IPS-18a (cell line): ENCODE data around the gene SCCPDH.

Experiments used
- H3K27ac ChIP-seq: one replicate; pipeline ENCODE4 v1.5.1; 2013; ENCODE audit warnings: low read length
- H3K27me3 ChIP-seq: one replicate; pipeline ENCODE4 v1.6.1; 2013; ENCODE audit warnings: mild to moderate bottlenecking, low read length; ENCODE audit not compliant: control insufficient read depth, insufficient read depth
- H3K36me3 ChIP-seq: one replicate; pipeline ENCODE4 v1.6.1; 2013; ENCODE audit warnings: low read depth, low read length; ENCODE audit not compliant: control insufficient read depth
- H3K4me1 ChIP-seq: one replicate; pipeline ENCODE4 v1.6.1; 2013; ENCODE audit warnings: low read depth, low read length; ENCODE audit not compliant: control insufficient read depth
- H3K4me3 ChIP-seq: one replicate; pipeline ENCODE4 v1.5.1; 2013; ENCODE audit warnings: low read length
- H3K9ac ChIP-seq: one replicate; pipeline ENCODE4 v1.6.1; 2013; ENCODE audit warnings: mild to moderate bottlenecking, low read length, moderate library complexity
- H3K9me3 ChIP-seq: one replicate; pipeline ENCODE4 v1.6.1; 2013; ENCODE audit warnings: low read depth, low read length; ENCODE audit not compliant: control insufficient read depth

The SCCPDH gene

DNA sequence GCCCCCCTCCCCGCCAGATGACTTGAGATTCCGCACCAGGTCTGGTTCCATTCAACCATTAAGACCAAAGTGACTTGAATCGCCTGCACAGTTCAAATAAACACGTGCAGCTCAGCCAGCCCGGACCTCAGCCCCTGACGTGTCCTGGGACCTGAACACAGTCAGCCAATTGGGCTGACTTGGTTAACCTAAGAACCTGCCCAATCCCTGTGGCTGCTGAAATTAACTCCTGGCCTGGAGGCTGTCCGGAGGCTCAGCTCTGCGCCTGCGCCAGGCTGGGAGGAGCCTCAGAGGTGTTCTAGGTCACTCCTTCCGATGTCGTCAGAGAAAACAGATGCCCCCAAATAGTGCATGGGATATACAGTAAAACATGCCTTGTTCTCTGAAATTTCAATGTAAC lies 73.4 kb downstream of the SCCPDH start:
- Histone ChIP-seq H3K36me3 (no peaks in the 10 kb centered on the region), H3K27ac (no peak overlapping the region), H3K9ac (no peak overlapping the region), H3K4me3 (no peak overlapping the region), H3K9me3 (no peaks in the 10 kb centered on the region), H3K4me1 (peaks cover 18% of the 10 kb centered on the region), H3K27me3 (no peaks in the 10 kb centered on the region)

DNA sequence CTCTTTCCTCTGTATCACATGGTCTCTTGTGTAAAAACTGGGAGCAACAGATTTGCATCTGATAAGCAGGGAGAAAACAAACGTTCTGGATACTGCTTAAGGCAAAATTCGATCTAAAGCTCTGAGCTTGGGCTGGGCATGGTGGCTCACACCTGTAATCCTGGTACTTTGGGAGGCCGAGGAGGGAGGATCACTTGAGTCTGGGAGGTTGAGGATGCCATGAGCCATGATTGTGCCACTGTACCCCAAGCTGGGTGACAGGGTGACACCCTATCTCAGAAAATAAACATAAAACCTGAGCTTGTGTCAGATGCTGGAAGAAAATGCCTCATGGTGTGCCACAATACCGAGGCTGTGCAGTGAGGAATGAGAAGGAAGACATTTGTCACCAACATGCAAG lies 73.9 kb downstream of the SCCPDH start:
- H3K27ac ChIP-seq, result no peak overlapping the region
- H3K9ac ChIP-seq, result no peak overlapping the region

DNA sequence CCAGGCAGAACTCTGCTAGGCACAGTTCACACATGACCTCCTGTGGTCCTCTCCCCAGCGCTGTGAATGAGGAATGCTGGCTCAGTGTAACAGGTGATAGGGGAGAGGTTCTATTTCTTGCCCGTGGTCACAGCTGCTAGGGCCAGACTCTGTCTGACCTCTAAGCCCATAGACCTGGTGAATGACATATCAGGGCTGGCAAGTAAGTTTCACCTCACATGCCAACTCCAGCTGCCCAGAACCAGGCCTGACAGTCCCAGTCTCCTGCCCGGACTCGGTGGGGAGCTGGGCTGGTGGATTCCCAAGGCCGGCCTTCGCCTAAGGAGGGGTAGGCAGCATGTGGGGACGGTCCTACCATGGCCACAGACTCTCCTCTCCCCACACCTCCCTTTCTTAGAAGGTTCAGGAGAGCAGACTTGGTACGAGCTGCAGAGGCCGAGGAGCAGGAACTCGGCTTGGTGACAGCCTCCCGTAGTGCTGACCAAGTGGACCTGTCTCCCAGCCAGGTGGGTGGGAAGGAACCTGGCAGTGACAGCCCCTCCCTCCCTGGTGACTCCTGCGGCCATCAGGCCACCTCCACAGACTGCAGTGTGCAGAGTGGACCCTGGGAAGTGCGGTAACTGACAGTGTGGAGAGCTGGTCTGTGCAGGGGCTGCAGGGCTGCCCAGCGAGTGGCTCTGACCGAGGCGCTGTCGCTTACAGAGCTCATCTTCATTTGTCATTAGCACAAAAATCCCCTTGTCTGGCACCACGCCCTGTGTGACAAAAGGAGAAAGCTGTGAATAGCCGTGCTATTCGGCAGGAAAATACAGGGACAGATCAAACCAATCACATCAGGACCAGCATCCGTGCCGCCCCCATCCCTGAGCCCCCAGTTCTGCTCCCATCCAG lies 74.6 kb downstream of the SCCPDH start:
- no peak overlapping the region for H3K27ac ChIP-seq
- no peak overlapping the region for H3K4me3 ChIP-seq
- H3K9ac ChIP-seq, result no peak overlapping the region
- peaks cover 10% of the 10 kb centered on the region for H3K4me1 ChIP-seq
- H3K9me3 ChIP-seq, result no peaks in the 10 kb centered on the region
- H3K36me3 ChIP-seq, result no peaks in the 10 kb centered on the region
- H3K27me3 ChIP-seq, result no peaks in the 10 kb centered on the region

More for the DNA sequence above, 73.9 kb downstream of the SCCPDH start:
- H3K36me3 ChIP-seq, result no peaks in the 10 kb centered on the region
- H3K4me1 ChIP-seq, result peaks cover 15% of the 10 kb centered on the region
- no peaks in the 10 kb centered on the region for H3K9me3 ChIP-seq
- H3K27me3 ChIP-seq, result no peaks in the 10 kb centered on the region
- H3K4me3 ChIP-seq, result no peak overlapping the region

DNA sequence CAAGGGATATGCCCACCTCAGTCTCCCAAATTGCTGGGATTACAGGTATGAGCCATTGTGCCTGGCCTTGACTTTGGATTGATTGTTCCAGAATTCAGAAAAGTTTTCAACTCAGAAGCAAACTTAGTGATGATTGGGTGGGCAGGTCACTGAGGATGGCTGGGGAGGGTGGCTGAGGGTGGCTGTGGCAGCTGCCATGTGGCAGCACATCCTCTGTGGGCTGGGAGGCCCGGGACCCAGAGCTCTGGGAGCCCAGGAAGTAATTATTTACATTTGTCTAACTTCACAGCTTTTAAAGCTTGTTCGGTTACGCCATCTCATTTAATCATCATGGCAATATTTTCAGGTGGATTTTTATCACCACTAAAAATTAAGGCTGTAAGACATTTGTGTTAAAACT lies 76.1 kb downstream of the SCCPDH start:
- no peaks in the 10 kb centered on the region for H3K36me3 ChIP-seq
- no peak overlapping the region for H3K9ac ChIP-seq
- no peak overlapping the region for H3K4me3 ChIP-seq
- no peak overlapping the region for H3K27ac ChIP-seq
- H3K4me1 ChIP-seq, result no peaks in the 10 kb centered on the region
- no peaks in the 10 kb centered on the region for H3K27me3 ChIP-seq
- H3K9me3 ChIP-seq, result no peaks in the 10 kb centered on the region

DNA sequence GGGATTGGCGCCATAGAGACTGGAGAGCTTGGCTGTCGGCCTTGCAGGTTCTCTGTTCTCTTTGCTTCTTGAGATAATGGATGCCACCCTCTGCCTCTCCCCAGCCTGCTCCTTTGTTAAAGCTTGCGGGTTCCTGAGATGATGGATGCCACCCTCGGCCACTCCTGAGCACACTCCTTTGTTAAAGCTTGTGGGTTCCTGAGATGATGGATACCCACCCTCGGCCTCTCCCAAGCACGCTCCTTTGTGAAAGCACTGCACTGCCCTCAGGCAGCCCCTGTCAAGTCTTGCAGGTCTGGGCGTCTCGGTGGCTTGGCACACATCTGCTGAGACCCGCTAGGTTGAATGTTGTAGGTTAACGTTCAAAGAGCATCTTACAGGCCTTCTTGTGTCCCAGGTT lies 76.5 kb downstream of the SCCPDH start:
- no peaks in the 10 kb centered on the region for H3K9me3 ChIP-seq
- H3K27me3 ChIP-seq, result no peaks in the 10 kb centered on the region
- H3K4me1 ChIP-seq, result no peaks in the 10 kb centered on the region
- no peak overlapping the region for H3K27ac ChIP-seq
- H3K4me3 ChIP-seq, result no peak overlapping the region
- no peaks in the 10 kb centered on the region for H3K36me3 ChIP-seq
- no peak overlapping the region for H3K9ac ChIP-seq

DNA sequence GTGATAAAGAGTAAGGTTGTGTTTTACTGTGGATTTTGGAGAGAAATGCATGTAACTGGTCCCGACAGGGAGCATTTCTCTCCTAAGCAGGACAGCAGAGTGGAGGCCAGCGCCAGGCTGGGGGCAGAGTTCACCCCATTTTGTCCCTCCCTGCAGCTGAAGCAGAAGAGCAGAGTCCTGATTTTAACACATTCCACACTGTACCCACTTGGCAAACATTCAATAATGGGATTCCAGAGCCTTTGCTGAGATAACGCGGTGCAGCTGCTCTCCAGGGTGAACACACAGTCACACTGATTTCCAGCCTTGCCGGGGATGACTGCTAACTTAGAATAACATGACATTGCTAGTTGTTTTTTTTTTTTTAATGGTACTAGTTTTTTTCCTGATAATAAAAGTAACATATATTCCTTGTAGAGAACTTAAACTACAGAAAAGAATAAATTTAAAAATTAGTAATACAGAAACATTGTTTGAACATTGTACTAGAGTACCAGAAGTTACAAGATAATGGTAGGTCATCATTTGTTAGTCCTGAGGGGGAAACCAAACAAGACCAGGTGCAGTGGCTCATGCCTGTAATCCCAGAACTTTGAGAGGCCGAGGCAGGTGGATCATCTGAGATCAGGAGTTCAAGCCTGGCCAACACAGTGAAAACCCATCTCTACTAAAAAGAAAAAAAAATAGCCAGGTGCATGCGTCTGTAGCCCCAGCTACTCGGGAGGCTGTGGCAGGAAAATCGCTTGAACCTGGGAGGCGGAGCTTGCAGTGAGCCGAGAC lies 77.2 kb downstream of the SCCPDH start:
- no peaks in the 10 kb centered on the region for H3K27me3 ChIP-seq
- H3K27ac ChIP-seq, result no peak overlapping the region
- H3K4me1 ChIP-seq, result no peaks in the 10 kb centered on the region
- no peaks in the 10 kb centered on the region for H3K36me3 ChIP-seq
- H3K4me3 ChIP-seq, result no peak overlapping the region
- H3K9me3 ChIP-seq, result no peaks in the 10 kb centered on the region
- H3K9ac ChIP-seq, result no peak overlapping the region

DNA sequence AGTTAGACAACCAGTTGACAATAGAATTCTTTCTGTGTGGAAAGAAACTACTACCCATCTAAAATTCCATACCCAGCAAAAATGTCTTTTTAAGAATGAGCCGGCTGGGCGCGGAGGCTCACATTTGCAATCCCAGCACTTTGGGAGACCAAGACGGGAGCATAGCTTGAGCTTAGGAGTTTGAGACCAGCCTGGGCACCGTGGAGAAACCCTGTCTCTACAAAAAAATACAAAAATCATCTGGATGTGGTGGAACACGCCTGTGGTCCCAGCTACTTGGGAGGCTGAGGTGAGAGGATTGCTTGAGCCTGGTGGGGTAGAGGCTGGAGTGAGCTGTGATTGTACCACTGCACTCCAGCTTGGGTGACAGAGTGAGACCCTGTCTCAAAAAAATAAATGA lies 79.2 kb downstream of the SCCPDH start:
- Histone ChIP-seq H3K27me3 (no peaks in the 10 kb centered on the region), H3K4me3 (no peak overlapping the region), H3K9ac (no peak overlapping the region), H3K27ac (no peak overlapping the region), H3K36me3 (no peaks in the 10 kb centered on the region), H3K9me3 (no peaks in the 10 kb centered on the region), H3K4me1 (no peaks in the 10 kb centered on the region)

DNA sequence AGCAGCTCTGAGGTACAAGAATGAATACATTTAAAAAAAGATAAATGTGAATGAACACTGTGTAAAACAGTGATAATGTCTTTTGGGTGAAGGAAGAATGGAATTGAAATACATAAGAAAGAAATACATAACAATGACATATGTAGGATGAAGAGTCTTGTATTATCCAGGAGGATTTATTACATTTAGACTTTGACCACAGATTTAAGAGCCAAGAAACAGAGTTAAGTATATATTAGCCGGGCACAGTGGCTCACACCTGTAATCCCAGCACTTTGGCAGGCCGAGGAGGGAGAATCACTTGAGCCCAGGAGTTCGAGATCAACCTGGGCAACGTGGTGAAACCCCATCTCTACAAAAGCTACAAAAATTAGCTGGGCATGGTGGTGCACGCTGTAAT lies 79.7 kb downstream of the SCCPDH start:
- Histone ChIP-seq H3K27me3 (no peaks in the 10 kb centered on the region), H3K36me3 (no peaks in the 10 kb centered on the region), H3K9ac (no peak overlapping the region), H3K9me3 (no peaks in the 10 kb centered on the region), H3K27ac (no peak overlapping the region), H3K4me3 (no peak overlapping the region), H3K4me1 (no peaks in the 10 kb centered on the region)

DNA sequence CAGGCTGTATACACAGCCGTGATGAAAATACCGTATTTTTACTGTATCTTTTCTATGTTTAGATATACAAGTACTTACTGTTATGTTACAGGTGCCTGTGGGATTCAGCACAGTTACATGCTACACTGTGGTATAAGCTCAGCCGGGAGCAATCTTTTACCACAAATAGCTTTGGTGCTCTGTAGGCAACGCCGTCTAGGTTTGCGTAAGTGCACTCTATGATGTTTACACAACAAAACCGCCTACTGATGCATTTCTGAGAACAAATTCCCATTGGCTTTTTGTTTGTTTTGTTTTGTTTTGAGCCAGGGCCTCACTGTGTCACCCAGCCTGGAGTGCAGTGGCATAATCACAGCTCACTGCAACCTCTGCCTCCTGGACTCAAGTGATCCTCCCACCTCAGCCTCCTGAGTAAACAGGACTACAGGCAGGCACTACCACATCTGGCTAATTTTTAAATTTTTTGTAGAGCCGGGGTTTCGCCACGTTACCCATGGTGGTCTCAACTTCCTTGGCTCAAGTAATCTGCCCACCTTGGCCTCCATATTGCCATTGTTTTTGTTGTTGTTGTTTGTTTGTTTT lies 81.0 kb downstream of the SCCPDH start:
- Histone ChIP-seq H3K9ac (no peak overlapping the region), H3K27me3 (no peaks in the 10 kb centered on the region), H3K36me3 (no peaks in the 10 kb centered on the region)

DNA sequence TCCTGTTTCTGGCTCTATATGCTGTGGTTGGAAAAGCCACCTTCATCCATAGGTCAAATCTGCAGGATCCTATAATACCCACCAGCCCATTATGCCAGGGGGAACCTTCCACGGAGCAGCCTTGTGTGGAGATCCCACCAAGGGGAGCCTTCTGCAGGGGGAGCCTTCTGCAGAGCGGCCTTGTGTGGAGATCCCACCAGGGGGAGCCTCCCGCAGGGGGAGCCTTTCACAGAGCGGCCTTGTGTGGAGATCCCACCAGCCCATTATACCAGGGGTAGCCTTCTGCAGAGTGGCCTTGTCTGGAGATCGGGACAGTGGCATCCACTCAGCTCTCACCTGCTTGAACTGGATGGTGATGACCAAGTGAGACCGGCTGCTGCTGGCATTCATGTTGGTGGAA lies 85.3 kb downstream of the SCCPDH start:
- H3K9me3 ChIP-seq, result no peaks in the 10 kb centered on the region
- H3K4me1 ChIP-seq, result peaks cover 9% of the 10 kb centered on the region
- no peak overlapping the region for H3K4me3 ChIP-seq
- H3K27me3 ChIP-seq, result no peaks in the 10 kb centered on the region
- no peak overlapping the region for H3K9ac ChIP-seq
- H3K27ac ChIP-seq, result no peak overlapping the region
- H3K36me3 ChIP-seq, result no peaks in the 10 kb centered on the region

More for the DNA sequence above, 81.0 kb downstream of the SCCPDH start:
- H3K4me1 ChIP-seq, result no peaks in the 10 kb centered on the region
- H3K27ac ChIP-seq, result no peak overlapping the region
- H3K4me3 ChIP-seq, result no peak overlapping the region
- no peaks in the 10 kb centered on the region for H3K9me3 ChIP-seq

DNA sequence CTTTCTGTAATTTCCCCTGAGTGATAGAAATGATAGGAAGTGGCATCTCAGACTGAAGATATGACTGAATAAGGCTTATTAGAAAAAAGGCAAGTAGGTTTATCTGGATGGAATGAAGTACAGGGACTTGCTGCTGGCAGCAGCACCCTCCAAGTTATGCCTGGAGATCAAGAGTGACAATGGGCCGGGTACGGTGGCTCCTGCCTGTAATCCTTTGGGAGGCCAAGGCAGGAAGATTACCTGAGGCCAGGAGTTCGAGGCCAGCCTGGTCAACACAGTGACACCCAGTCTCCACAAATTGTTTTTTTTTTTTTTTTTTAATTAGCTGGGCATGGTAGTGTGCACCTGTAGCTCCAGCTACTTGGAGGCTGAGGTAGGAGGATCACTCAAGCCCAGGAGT lies 87.8 kb downstream of the SCCPDH start:
- Histone ChIP-seq H3K9ac (no peak overlapping the region), H3K36me3 (no peaks in the 10 kb centered on the region), H3K27me3 (no peaks in the 10 kb centered on the region), H3K9me3 (no peaks in the 10 kb centered on the region), H3K4me1 (peaks cover 9% of the 10 kb centered on the region), H3K4me3 (no peak overlapping the region), H3K27ac (no peak overlapping the region)
